ENCODE data around the gene GRAMD1A.
"Not testable (repeated sequence)": the region's sequence is repeated elsewhere in the genome, so short reads cannot be mapped to it uniquely, and the experiment has no call there.

The GRAMD1A gene

GRCh38 chr19:35013820-35014754 lies 14.0 kb downstream of the GRAMD1A start:
- DNase-seq, result no peak
- TF ChIP-seq GATA1 (IDR thresholded peaks at IDR 0.05; ENCODE audit: low read depth, low read length), result no peak
- TF ChIP-seq POLR2A (IDR thresholded peaks at IDR 0.05; ENCODE audit: low read length), result no peak

GRCh38 chr19:35014774-35015173 lies 14.7 kb downstream of the GRAMD1A start:
- DNase-seq, result not testable (repeated sequence)

- TF ChIP-seq GATA1 (IDR thresholded peaks at IDR 0.05; ENCODE audit: low read depth, low read length), result no peak
- TF ChIP-seq POLR2A (IDR thresholded peaks at IDR 0.05; ENCODE audit: low read length), result no peak
- DNase-seq, result no peak
These were observed 15.3 kb downstream of the GRAMD1A start for GRCh38 chr19:35015270-35015953.

- no peak for TF ChIP-seq GATA1 (IDR thresholded peaks at IDR 0.05; ENCODE audit: low read depth, low read length)
- TF ChIP-seq POLR2A (IDR thresholded peaks at IDR 0.05; ENCODE audit: low read length), result no peak
- no peak for DNase-seq
These were observed 15.8 kb downstream of the GRAMD1A start for GRCh38 chr19:35015954-35016351.

- DNase-seq, result no peak
These were observed 17.4 kb downstream of the GRAMD1A start for GRCh38 chr19:35017507-35017906.

GRCh38 chr19:35018379-35018778 lies 18.3 kb downstream of the GRAMD1A start:
- no peak for DNase-seq
- no peak for TF ChIP-seq GATA1 (IDR thresholded peaks at IDR 0.05; ENCODE audit: low read depth, low read length)

More at GRCh38 chr19:35017507-35017906, 17.4 kb downstream of the GRAMD1A start:
- TF ChIP-seq GATA1 (IDR thresholded peaks at IDR 0.05; ENCODE audit: low read depth, low read length), result no peak
- no peak for TF ChIP-seq POLR2A (IDR thresholded peaks at IDR 0.05; ENCODE audit: low read length)

GRCh38 chr19:35019144-35019543 lies 19.0 kb downstream of the GRAMD1A start:
- TF ChIP-seq GATA1 (IDR thresholded peaks at IDR 0.05; ENCODE audit: low read depth, low read length) (no peak), POLR2A (IDR thresholded peaks at IDR 0.05; ENCODE audit: low read length) (no peak)
- DNase-seq, result no peak

- no peak for TF ChIP-seq POLR2A (IDR thresholded peaks at IDR 0.05; ENCODE audit: low read length)
- DNase-seq, result no peak
These were observed 20.9 kb downstream of the GRAMD1A start for GRCh38 chr19:35021016-35021415.

- TF ChIP-seq GATA1 (IDR thresholded peaks at IDR 0.05; ENCODE audit: low read depth, low read length) (no peak), POLR2A (IDR thresholded peaks at IDR 0.05; ENCODE audit: low read length) (no peak)
- DNase-seq, result no peak
These were observed 21.5 kb downstream of the GRAMD1A start for GRCh38 chr19:35021596-35021995.

GRCh38 chr19:35022460-35022859 lies 22.3 kb downstream of the GRAMD1A start:
- DNase-seq, result no peak
- TF ChIP-seq POLR2A (IDR thresholded peaks at IDR 0.05; ENCODE audit: low read length), result no peak
- TF ChIP-seq GATA1 (IDR thresholded peaks at IDR 0.05; ENCODE audit: low read depth, low read length), result no peak

- no peak for DNase-seq
- TF ChIP-seq GATA1 (IDR thresholded peaks at IDR 0.05; ENCODE audit: low read depth, low read length) (no peak), POLR2A (IDR thresholded peaks at IDR 0.05; ENCODE audit: low read length) (no peak)
These were observed 23.3 kb downstream of the GRAMD1A start for GRCh38 chr19:35023428-35023827.

GRCh38 chr19:35024095-35024494 lies 24.0 kb downstream of the GRAMD1A start:
- no peak for TF ChIP-seq GATA1 (IDR thresholded peaks at IDR 0.05; ENCODE audit: low read depth, low read length)
- TF ChIP-seq POLR2A (IDR thresholded peaks at IDR 0.05; ENCODE audit: low read length), result no peak
- no peak for DNase-seq

- DNase-seq, result no peak
- TF ChIP-seq POLR2A (IDR thresholded peaks at IDR 0.05; ENCODE audit: low read length), result no peak
- no peak for TF ChIP-seq GATA1 (IDR thresholded peaks at IDR 0.05; ENCODE audit: low read depth, low read length)
These were observed 25.8 kb downstream of the GRAMD1A start for GRCh38 chr19:35025969-35026368.

- no peak for DNase-seq
- TF ChIP-seq POLR2A (IDR thresholded peaks at IDR 0.05; ENCODE audit: low read length) (no peak), GATA1 (IDR thresholded peaks at IDR 0.05; ENCODE audit: low read depth, low read length) (no peak)
These were observed 26.3 kb downstream of the GRAMD1A start for GRCh38 chr19:35026418-35026817.

- DNase-seq, result no peak
- no peak for TF ChIP-seq POLR2A (IDR thresholded peaks at IDR 0.05; ENCODE audit: low read length)
- TF ChIP-seq GATA1 (IDR thresholded peaks at IDR 0.05; ENCODE audit: low read depth, low read length), result no peak
These were observed 26.9 kb downstream of the GRAMD1A start for GRCh38 chr19:35027009-35027408.
